OCI-LY1 (cell line): ENCODE data around the gene TMCC1.
"Not testable (repeated sequence)": the region's sequence is repeated elsewhere in the genome, so short reads cannot be mapped to it uniquely, and the experiment has no call there.

Experiments
- H2AFZ ChIP-seq: fragments of 200-600 bp; sonication (generic), shearing (Covaris generic); 2 replicates; pipeline ENCODE4 v1.6.0; 2014; ENCODE audit warnings: antibody characterized with exemption, mild to moderate bottlenecking, low read length
- H3F3A ChIP-seq: fragments of 200-600 bp; sonication (generic), shearing (Covaris generic); 2 replicates; pipeline ENCODE4 v1.6.0; 2014; ENCODE audit warnings: mild to moderate bottlenecking, antibody characterized with exemption, low read length, moderate library complexity; ENCODE audit not compliant: insufficient read depth
- H3K27ac ChIP-seq: fragments of 200-600 bp; sonication (generic); 2 replicates; pipeline ENCODE4 v1.5.1; 2014; ENCODE audit warnings: low read length, mixed run types, mild to moderate bottlenecking, low read depth; ENCODE audit not compliant: poor library complexity, severe bottlenecking
- H3K27me3 ChIP-seq: fragments of 200-600 bp; sonication (generic); 2 replicates; pipeline ENCODE4 v1.6.0; 2014; ENCODE audit warnings: antibody characterized with exemption, mild to moderate bottlenecking, low read length, moderate library complexity; ENCODE audit not compliant: insufficient read depth
- H3K36me3 ChIP-seq: fragments of 200-600 bp; sonication (generic); 2 replicates; pipeline ENCODE4 v1.6.1; 2014; ENCODE audit warnings: mild to moderate bottlenecking, antibody characterized with exemption, low read length, moderate library complexity, mixed read lengths; ENCODE audit not compliant: insufficient read depth
- H3K4me1 ChIP-seq: fragments of 200-600 bp; sonication (generic); 2 replicates; pipeline ENCODE4 v1.5.1; 2014; ENCODE audit warnings: mild to moderate bottlenecking, low read length, moderate library complexity; ENCODE audit not compliant: insufficient read depth, severe bottlenecking
- H3K4me2 ChIP-seq: fragments of 200-600 bp; sonication (generic), shearing (Covaris generic); 2 replicates; pipeline ENCODE4 v1.6.1; 2014; ENCODE audit warnings: low read length
- H3K4me3 ChIP-seq: fragments of 200-600 bp; sonication (generic); 2 replicates; pipeline ENCODE4 v1.5.1; 2014; ENCODE audit warnings: low read length, low read depth, mild to moderate bottlenecking, mixed read lengths; ENCODE audit not compliant: poor library complexity, severe bottlenecking
- H3K79me2 ChIP-seq: fragments of 200-600 bp; shearing (Covaris generic); 2 replicates; pipeline ENCODE4 v1.6.1; 2016; ENCODE audit warnings: mixed run types, low read length, mixed read lengths; ENCODE audit not compliant: insufficient read depth
- H3K9ac ChIP-seq: fragments of 200-600 bp; sonication (generic), shearing (Covaris generic); 2 replicates; pipeline ENCODE4 v1.6.1; 2014; ENCODE audit warnings: mild to moderate bottlenecking, low read length, mixed read lengths
- H3K9me2 ChIP-seq: fragments of 200-600 bp; sonication (generic), shearing (Covaris generic); 2 replicates; pipeline ENCODE4 v1.6.1; 2014; ENCODE audit warnings: low read depth, mild to moderate bottlenecking, low read length, mixed read lengths
- H3K9me3 ChIP-seq: fragments of 200-600 bp; shearing (Covaris generic); 2 replicates; pipeline ENCODE4 v1.6.1; 2014; ENCODE audit warnings: low read length, mixed read lengths
- H4K20me1 ChIP-seq: fragments of 200-600 bp; sonication (generic), shearing (Covaris generic); 2 replicates; pipeline ENCODE4 v1.6.0; 2016; ENCODE audit warnings: mild to moderate bottlenecking, low read length; ENCODE audit not compliant: insufficient read depth
- EZH2 ChIP-seq: fragments of 200-600 bp; sonication (generic), shearing (Covaris generic); IDR thresholded peaks from 2 replicates; pipeline ENCODE4 v1.8.0; 2017; ENCODE audit warnings: borderline replicate concordance, mixed run types, mild to moderate bottlenecking, antibody characterized with exemption, low read length, moderate library complexity, mixed read lengths
- TF ChIP-seq, protein P1 (sequence below): fragments of 200-600 bp; sonication (generic), shearing (Covaris generic); IDR thresholded peaks from 2 replicates; pipeline ENCODE4 v1.5.1; 2017; ENCODE audit warnings: mild to moderate bottlenecking, antibody characterized with exemption, low read length, moderate library complexity, mixed read lengths

The TMCC1 gene

DNA sequence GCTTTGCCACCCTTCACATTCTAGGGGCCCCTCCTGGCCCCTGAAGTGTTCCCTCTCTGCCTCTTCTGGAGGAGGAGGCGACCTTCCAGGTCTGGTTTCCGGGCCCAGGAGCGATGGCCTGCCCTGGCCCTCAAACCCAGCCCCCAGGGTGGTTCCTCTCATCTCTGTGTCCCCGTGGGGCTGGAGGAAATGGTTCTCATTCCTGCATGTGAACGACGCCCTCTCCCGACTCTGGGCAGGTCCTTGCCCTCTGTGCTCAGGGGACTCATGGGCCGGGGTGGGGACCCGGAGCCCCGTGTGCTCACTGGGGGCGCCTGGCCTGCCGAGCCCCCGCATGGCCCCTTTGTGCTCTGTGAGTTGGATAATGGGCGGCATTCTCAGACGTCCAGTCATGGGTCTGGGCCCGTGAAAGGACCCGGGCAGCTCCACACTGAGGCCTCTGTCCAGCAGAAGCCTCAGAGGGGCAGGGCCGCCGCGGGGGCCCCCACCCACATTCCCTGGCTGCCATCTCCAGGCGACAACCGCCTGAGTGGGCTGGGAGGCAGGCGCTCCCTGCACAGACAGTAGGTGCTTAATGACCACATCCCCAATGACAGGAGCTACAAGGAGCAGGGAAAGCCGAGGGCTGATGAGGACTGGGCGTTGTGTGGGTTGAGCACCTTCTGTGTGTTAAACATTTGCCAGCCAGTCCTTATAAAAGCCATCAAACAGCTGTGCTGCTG, 281.5 kb downstream of the TMCC1 start:
- H3K9me3 ChIP-seq = no peaks in the 10 kb centered on the region
- no peak overlapping the region for H2AFZ ChIP-seq
- H3F3A ChIP-seq = no peaks in the 10 kb centered on the region
- peaks cover 14% of the 10 kb centered on the region for H3K27me3 ChIP-seq
- no peak overlapping the region for H3K27ac ChIP-seq
- H3K36me3 ChIP-seq = no peaks in the 10 kb centered on the region
- no peaks in the 10 kb centered on the region for H3K9me2 ChIP-seq
- H3K4me1 ChIP-seq = peaks cover 4% of the 10 kb centered on the region
- H3K79me2 ChIP-seq = no peaks in the 10 kb centered on the region
- H4K20me1 ChIP-seq = no peaks in the 10 kb centered on the region
- no peak overlapping the region for H3K4me3 ChIP-seq
- no peak overlapping the region for H3K4me2 ChIP-seq
- TF ChIP-seq, protein P1, sequence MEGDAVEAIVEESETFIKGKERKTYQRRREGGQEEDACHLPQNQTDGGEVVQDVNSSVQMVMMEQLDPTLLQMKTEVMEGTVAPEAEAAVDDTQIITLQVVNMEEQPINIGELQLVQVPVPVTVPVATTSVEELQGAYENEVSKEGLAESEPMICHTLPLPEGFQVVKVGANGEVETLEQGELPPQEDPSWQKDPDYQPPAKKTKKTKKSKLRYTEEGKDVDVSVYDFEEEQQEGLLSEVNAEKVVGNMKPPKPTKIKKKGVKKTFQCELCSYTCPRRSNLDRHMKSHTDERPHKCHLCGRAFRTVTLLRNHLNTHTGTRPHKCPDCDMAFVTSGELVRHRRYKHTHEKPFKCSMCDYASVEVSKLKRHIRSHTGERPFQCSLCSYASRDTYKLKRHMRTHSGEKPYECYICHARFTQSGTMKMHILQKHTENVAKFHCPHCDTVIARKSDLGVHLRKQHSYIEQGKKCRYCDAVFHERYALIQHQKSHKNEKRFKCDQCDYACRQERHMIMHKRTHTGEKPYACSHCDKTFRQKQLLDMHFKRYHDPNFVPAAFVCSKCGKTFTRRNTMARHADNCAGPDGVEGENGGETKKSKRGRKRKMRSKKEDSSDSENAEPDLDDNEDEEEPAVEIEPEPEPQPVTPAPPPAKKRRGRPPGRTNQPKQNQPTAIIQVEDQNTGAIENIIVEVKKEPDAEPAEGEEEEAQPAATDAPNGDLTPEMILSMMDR = no peak
- TF ChIP-seq EZH2 = no peak
- H3K9ac ChIP-seq = no peak overlapping the region

DNA sequence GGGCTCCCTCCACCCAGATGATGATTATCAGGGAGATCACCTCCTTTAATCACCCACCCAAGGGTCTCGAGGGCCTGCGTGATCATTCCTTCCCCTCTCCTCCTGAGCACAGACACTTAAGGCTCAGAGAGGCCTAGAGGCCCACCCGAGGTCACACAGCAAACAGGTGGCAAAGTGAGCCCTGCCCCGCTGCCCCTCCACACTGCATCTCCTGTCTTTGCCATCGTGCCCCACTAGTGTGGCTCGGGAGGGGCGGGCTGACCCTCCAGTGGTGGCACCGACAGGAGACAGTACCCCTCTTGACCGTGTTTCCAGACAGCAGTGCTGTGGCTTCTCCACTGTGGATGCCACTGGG, 282.1 kb downstream of the TMCC1 start:
- no peaks in the 10 kb centered on the region for H3K36me3 ChIP-seq
- H3K79me2 ChIP-seq = no peaks in the 10 kb centered on the region
- peaks cover 5% of the 10 kb centered on the region for H3K4me1 ChIP-seq
- peaks cover 14% of the 10 kb centered on the region for H3K27me3 ChIP-seq
- H3K9me2 ChIP-seq = no peaks in the 10 kb centered on the region
- H3F3A ChIP-seq = no peaks in the 10 kb centered on the region
- H3K4me3 ChIP-seq = no peak overlapping the region
- no peak overlapping the region for H2AFZ ChIP-seq
- H3K9me3 ChIP-seq = no peaks in the 10 kb centered on the region
- no peak overlapping the region for H3K4me2 ChIP-seq
- no peak overlapping the region for H3K27ac ChIP-seq
- no peak overlapping the region for H3K9ac ChIP-seq
- TF ChIP-seq, protein P1 = no peak
- no peak for TF ChIP-seq EZH2
- no peaks in the 10 kb centered on the region for H4K20me1 ChIP-seq

DNA sequence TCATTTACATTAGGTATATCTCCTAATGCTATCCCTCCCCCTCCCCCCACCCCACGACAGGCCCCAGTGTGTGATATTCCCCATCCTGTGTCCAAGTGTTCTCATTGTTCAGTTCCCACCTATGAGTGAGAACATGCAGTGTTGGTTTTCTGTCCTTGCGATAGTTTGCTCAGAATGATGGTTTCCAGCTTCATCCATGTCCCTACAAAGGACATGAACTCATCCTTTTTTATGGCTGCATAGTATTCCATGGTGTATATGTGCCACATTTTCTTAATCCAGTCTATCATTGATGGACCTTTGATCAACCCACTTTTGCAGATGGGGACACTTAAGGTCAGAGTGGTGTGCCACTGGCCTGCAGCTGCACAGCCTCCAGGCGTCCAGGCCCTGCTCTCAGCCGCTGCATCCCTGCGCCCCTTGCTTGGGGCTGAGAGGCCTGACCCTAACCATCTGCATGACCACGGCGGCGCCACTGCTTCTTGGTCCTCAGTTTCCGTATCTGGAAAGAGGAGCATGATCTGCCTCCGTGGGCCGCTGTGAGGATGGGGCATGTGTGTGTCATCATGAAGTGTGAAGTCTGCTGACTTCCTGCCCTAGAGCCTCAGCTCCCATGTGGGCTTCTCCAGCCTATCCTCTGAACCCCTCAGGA, 282.6 kb downstream of the TMCC1 start:
- not testable (repeated sequence) for H3K4me1 ChIP-seq, H2AFZ ChIP-seq, H3K79me2 ChIP-seq, H3K9me3 ChIP-seq, H3K9me2 ChIP-seq, H3F3A ChIP-seq, H3K36me3 ChIP-seq, H3K27ac ChIP-seq, H3K9ac ChIP-seq, H3K4me2 ChIP-seq, H4K20me1 ChIP-seq, H3K4me3 ChIP-seq
- H3K27me3 ChIP-seq = peaks cover 16% of the 10 kb centered on the region

DNA sequence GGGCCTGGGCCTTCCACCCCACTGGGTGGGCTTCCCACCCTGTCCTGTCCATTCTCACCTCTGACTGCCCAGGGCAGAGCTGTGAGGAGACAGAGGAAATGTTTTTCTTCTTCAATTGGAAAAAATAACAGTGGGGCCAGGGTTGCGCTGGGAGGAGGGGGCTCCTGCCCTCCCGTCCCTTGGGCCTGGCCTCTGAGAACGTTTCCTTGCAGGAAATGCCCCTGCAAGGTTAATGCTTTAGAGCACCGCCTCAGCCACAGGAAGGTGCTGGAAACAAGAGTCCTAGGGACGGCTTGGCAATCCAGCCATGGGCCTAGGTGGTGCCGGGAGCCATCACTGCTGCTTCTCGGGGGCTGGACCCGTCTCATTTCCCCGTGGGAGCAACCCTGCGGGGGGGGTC, 283.2 kb downstream of the TMCC1 start:
- Histone ChIP-seq H4K20me1 (no peaks in the 10 kb centered on the region), H3K4me1 (peaks cover 16% of the 10 kb centered on the region), H3K4me3 (no peak overlapping the region), H3K27ac (no peak overlapping the region), H3K9me2 (no peaks in the 10 kb centered on the region), H3K9ac (no peak overlapping the region), H3K9me3 (no peaks in the 10 kb centered on the region), H3K27me3 (peaks cover 17% of the 10 kb centered on the region), H2AFZ (no peak overlapping the region), H3K79me2 (no peaks in the 10 kb centered on the region), H3K4me2 (no peak overlapping the region), H3K36me3 (no peaks in the 10 kb centered on the region), H3F3A (no peaks in the 10 kb centered on the region)
- TF ChIP-seq EZH2 = no peak
- TF ChIP-seq, protein P1 = no peak
